Thyroid gland (tissue), 4 donors: ENCODE data around the gene CSMD2. TPM values are rescaled to one million over a fixed set of nuclear protein-coding genes. Genes with fewer than 3 reads are reported as not detected.

ENCODE experiments used
- DNase-seq, 2 donors: peaks; one replicate each; pipeline ENCODE4 v3.0.0-alpha.2; 2019
- H3K27ac ChIP-seq, 3 donors: fragments of 200-600 bp; sonication (generic); 1 replicate in 2 of 3; 2 replicates in 1 of 3; pipeline ENCODE4 v1.5.1; 2016 to 2019; ENCODE audit warnings: mild to moderate bottlenecking in 1 of 3, moderate library complexity in 1 of 3
- H3K27me3 ChIP-seq: fragments of 200-600 bp; sonication (generic); one replicate; pipeline ENCODE4 v1.5.1; 2019
- H3K36me3 ChIP-seq, 2 donors: fragments of 200-600 bp; sonication (generic); one replicate each; pipeline ENCODE4 v1.5.1; 2016 to 2019
- H3K4me1 ChIP-seq, 2 donors: fragments of 200-600 bp; sonication (generic); one replicate each; pipeline ENCODE4 v1.5.1; 2017 to 2019
- H3K4me3 ChIP-seq, 3 donors: fragments of 200-600 bp; sonication (generic); replicated peaks in 1 of 3; 1 replicate in 2 of 3; 2 replicates in 1 of 3; pipeline ENCODE4 v1.5.1; 2016; ENCODE audit warnings: mild to moderate bottlenecking in 1 of 3
- H3K9me3 ChIP-seq: fragments of 200-600 bp; sonication (generic); one replicate; pipeline ENCODE4 v1.5.1; 2017
- POLR2A ChIP-seq, 2 donors: fragments of 450-650 bp; IDR thresholded peaks; one replicate each; pipeline ENCODE4 v1.6.1; 2017; ENCODE audit warnings: antibody characterized with exemption in 2 of 2, mild to moderate bottlenecking in 2 of 2, moderate library complexity in 1 of 2
- WGBS, 2 donors: methylation state at CpG; one replicate each; pipeline ENCODE4 v1.1.5; 2017; 5-methylcytosine and 5-hydroxymethylcytosine counted together
- intact Hi-C: fragments of 100-400 bp; cut with DNase I; formaldehyde crosslinking; loops from one replicate; pipeline ENCODE4 v1.15.1; 2023
- total RNA-seq, 4 donors: library from RNA; depleted of rRNA; stranded (reverse); fragments of >200 nt; gene quantifications; one replicate each; pipeline ENCODE4 v1.2.3, GENCODE V29; 2016
- TF ChIP-seq, protein P1 (sequence below), 6 experiments: fragments of 200-600 bp in 3 of 6; fragments of 450-650 bp in 3 of 6; sonication (generic) in 3 of 6; IDR thresholded peaks; one replicate each; pipeline ENCODE4 v1.5.1; 2016 to 2019; ENCODE audit warnings: antibody characterized with exemption in 6 of 6, mild to moderate bottlenecking in 2 of 6, inconsistent platforms in 1 of 6, moderate library complexity in 1 of 6

CSMD2 gene
- total RNA-seq, 4 donors from 2014 or later: 0.10 to 0.45 (median 0.13) TPM; not detected in 1

- Histone ChIP-seq H3K4me1 (no peaks in the 10 kb centered on the region), H3K27me3 (no peaks in the 10 kb centered on the region)
- intact Hi-C loops: no loop called here
Observed at GRCh38 chr1:34130306-34130705, 34.7 kb downstream of the CSMD2 start.

DNA sequence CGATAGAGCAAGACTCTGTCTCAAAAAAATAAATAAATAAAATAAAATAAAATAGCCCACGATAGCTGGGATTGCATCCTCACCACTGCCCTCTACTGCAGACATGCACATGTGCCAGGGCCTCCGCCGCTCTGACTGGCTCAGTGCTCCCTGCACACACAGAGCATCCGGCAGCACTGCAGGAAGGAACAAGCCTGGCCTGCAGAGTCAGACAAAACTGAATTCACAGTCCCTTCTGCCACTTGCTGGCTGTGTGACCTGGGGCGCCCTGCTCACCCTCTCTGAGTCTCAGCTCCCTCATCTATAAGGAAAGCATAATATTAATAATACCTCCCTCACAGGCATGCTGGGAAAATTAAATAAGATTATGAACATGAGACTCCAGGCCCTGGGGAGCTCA, 35.4 kb downstream of the CSMD2 start:
- WGBS, 2 donors: 69 to 73% methylated on average over 6 of the region's 6 CpGs
- Histone ChIP-seq H3K9me3 (no peaks in the 10 kb centered on the region), H3K4me1 (no peaks in the 10 kb centered on the region), H3K4me3 (no peak overlapping the region), H3K27ac (no peak overlapping the region), H3K27me3 (no peaks in the 10 kb centered on the region), H3K36me3 (no peaks in the 10 kb centered on the region)
- DNase-seq: no peak
- TF ChIP-seq POLR2A (IDR thresholded peaks at IDR 0.05): no peak
- TF ChIP-seq, protein P1, sequence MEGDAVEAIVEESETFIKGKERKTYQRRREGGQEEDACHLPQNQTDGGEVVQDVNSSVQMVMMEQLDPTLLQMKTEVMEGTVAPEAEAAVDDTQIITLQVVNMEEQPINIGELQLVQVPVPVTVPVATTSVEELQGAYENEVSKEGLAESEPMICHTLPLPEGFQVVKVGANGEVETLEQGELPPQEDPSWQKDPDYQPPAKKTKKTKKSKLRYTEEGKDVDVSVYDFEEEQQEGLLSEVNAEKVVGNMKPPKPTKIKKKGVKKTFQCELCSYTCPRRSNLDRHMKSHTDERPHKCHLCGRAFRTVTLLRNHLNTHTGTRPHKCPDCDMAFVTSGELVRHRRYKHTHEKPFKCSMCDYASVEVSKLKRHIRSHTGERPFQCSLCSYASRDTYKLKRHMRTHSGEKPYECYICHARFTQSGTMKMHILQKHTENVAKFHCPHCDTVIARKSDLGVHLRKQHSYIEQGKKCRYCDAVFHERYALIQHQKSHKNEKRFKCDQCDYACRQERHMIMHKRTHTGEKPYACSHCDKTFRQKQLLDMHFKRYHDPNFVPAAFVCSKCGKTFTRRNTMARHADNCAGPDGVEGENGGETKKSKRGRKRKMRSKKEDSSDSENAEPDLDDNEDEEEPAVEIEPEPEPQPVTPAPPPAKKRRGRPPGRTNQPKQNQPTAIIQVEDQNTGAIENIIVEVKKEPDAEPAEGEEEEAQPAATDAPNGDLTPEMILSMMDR (IDR thresholded peaks at IDR 0.05): no peak
- intact Hi-C loops: no loop called here

More at GRCh38 chr1:34130306-34130705, 34.7 kb downstream of the CSMD2 start:
- Histone ChIP-seq H3K27ac (no peak overlapping the region), H3K36me3 (no peaks in the 10 kb centered on the region), H3K9me3 (no peaks in the 10 kb centered on the region), H3K4me3 (no peak overlapping the region)
- 78 to 79% methylated on average over 5 of the region's 5 CpGs for WGBS, 2 donors
- TF ChIP-seq POLR2A (IDR thresholded peaks at IDR 0.05): no peak
- TF ChIP-seq, protein P1 (IDR thresholded peaks at IDR 0.05): no peak
- DNase-seq: no peak

DNA sequence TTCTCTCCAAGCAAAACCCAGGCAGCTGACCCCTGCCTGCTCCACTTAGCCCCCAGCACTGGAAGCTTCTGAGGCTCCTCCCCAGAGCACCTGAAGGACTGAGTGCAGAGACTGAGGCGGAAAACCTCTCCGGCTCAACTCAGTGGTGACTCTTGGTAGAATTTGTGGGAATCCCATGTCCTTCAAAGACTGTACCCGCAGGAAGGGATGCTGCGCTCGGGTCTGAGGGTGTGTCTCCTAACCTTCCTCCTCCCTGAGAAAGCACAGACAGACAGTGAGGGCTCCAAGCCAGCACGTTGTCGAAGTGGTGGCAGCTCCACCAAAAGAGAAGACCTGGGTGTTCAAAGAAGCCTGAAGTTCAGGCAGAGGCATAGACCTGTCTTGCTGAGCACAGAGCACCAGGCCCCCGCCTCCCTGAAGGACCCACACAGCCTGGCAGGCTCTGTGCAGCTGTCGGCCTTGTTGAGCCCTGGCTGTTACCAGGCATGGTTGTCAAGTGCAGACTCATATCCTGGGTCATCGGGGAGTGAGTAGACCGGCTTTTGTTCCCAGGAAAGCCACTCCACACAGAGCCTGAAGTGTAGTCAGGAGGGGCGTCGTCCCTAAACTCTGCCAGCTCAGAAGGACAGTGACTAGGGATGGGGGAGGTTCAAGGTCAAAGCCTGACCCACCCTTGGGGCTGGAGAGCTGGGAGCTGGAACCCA, 36.7 kb downstream of the CSMD2 start:
- 87 to 89% methylated on average over 8 to 11 of the region's 13 CpGs for WGBS, 2 donors
- DNase-seq: no peak
- intact Hi-C loops: no loop called here
- no peaks in the 10 kb centered on the region for H3K36me3 ChIP-seq
- TF ChIP-seq POLR2A (IDR thresholded peaks at IDR 0.05): no peak
- TF ChIP-seq, protein P1 (IDR thresholded peaks at IDR 0.05): no peak
- H3K4me3 ChIP-seq: no peak overlapping the region
- H3K9me3 ChIP-seq: no peaks in the 10 kb centered on the region
- no peaks in the 10 kb centered on the region for H3K4me1 ChIP-seq
- H3K27me3 ChIP-seq: no peaks in the 10 kb centered on the region
- no peak overlapping the region for H3K27ac ChIP-seq

DNA sequence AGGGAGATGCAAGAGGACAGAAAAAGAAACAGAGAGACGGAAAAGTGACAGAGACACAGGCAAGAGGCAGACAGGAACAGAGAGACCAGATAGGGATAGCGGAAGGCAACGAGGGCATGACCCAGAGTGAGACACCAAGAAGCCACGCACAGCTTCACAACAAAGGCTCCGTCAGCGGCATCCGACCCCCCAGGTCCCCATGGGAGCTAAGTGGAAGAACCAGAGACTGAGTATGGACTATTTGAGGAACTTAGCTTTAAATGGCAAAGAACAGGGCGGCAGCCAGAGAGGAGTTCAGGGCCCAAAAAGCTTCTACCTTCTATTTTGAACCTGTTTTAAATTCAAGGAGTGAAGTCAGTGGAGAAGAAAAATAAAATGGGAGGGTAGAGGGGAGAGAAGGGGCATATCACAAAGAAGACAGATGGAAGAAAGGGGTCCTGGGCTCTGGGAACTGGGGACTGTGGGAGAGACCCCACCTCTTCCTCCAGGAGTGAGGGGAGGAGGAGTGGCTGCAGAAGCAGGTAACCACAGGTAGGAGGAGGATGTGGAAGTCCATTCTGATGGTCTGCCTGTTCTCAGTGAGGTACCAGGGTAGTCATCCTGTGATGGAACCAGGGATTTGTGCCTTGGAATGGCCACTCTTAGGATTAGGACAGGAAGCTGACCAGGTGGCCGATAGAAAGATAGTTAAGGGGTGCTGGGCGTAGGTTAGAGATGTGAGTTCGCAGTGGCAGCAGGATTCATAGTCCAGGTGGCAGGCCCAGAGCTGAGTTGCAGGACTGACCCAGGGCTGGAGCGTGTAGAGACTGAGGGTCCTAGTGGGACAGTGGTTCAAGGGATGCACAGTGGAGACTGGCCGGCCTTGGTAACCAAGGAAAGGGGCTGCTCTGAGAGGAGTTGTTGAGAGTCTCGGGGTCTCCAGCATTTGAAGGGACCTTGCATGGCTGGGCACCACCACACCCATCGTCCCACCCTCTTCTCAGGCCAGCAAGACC, 37.7 kb downstream of the CSMD2 start:
- 77 to 80% methylated on average over 14 to 15 of the region's 15 CpGs for WGBS, 2 donors
- no peak overlapping the region for H3K27ac ChIP-seq
- no peaks in the 10 kb centered on the region for H3K27me3 ChIP-seq
- intact Hi-C loops: no loop called here
- no peak for DNase-seq
- H3K4me3 ChIP-seq: no peak overlapping the region
- no peaks in the 10 kb centered on the region for H3K36me3 ChIP-seq
- no peaks in the 10 kb centered on the region for H3K9me3 ChIP-seq
- TF ChIP-seq, protein P1 (IDR thresholded peaks at IDR 0.05): no peak
- no peak for TF ChIP-seq POLR2A (IDR thresholded peaks at IDR 0.05)
- no peaks in the 10 kb centered on the region for H3K4me1 ChIP-seq
